ENCODE data around the gene KRTAP10-1. TPM values are rescaled to one million over a fixed set of nuclear protein-coding genes. Genes with fewer than 3 reads are reported as not detected.

Gene KRTAP10-1
- total RNA-seq, 1 donor from 2014 or later: not detected

- no peak overlapping the region for H3K27ac ChIP-seq
- H3K27me3 ChIP-seq: no peaks in the 10 kb centered on the region
- no peak for TF ChIP-seq CTCF (IDR thresholded peaks at IDR 0.05)
- no peaks in the 10 kb centered on the region for H3K4me1 ChIP-seq
- no peaks in the 10 kb centered on the region for H3K9me3 ChIP-seq
- H3K36me3 ChIP-seq: no peaks in the 10 kb centered on the region
- intact Hi-C loops (cut with DNase I): no loop called here
- H3K4me3 ChIP-seq: no peak overlapping the region
- DNase-seq (ENCODE audit: low spot score in 2 of 2): no peak
Observed at GRCh38 chr21:44519346-44520325, 20.4 kb downstream of the KRTAP10-1 start.

GRCh38 chr21:44518686-44519085, 21.3 kb downstream of the KRTAP10-1 start:
- intact Hi-C loops (cut with DNase I): no loop called here
- no peaks in the 10 kb centered on the region for H3K27me3 ChIP-seq
- no peak for TF ChIP-seq CTCF (IDR thresholded peaks at IDR 0.05)
- H3K4me1 ChIP-seq: no peaks in the 10 kb centered on the region
- no peak for DNase-seq (ENCODE audit: low spot score in 2 of 2)
- no peak overlapping the region for H3K27ac ChIP-seq
- H3K9me3 ChIP-seq: no peaks in the 10 kb centered on the region
- no peaks in the 10 kb centered on the region for H3K36me3 ChIP-seq
- no peak overlapping the region for H3K4me3 ChIP-seq

GRCh38 chr21:44517175-44517899, 22.7 kb downstream of the KRTAP10-1 start:
- Histone ChIP-seq H3K9me3 (no peaks in the 10 kb centered on the region), H3K27me3 (no peaks in the 10 kb centered on the region), H3K36me3 (no peaks in the 10 kb centered on the region), H3K4me3 (no peak overlapping the region), H3K4me1 (no peaks in the 10 kb centered on the region), H3K27ac (no peak overlapping the region)
- intact Hi-C loops (cut with DNase I): no loop called here
- DNase-seq (ENCODE audit: low spot score in 2 of 2): no peak
- TF ChIP-seq CTCF (IDR thresholded peaks at IDR 0.05): no peak

GRCh38 chr21:44516828-44517174, 23.2 kb downstream of the KRTAP10-1 start:
- intact Hi-C loops (cut with DNase I): no loop called here
- no peaks in the 10 kb centered on the region for H3K4me1 ChIP-seq

GRCh38 chr21:44516342-44516741, 23.7 kb downstream of the KRTAP10-1 start:
- no peaks in the 10 kb centered on the region for H3K4me1 ChIP-seq
- no peak for DNase-seq (ENCODE audit: low spot score in 2 of 2)

More at GRCh38 chr21:44516828-44517174, 23.2 kb downstream of the KRTAP10-1 start:
- H3K9me3 ChIP-seq: no peaks in the 10 kb centered on the region
- H3K27ac ChIP-seq: no peak overlapping the region
- H3K27me3 ChIP-seq: no peaks in the 10 kb centered on the region
- no peak overlapping the region for H3K4me3 ChIP-seq
- DNase-seq (ENCODE audit: low spot score in 2 of 2): no peak
- H3K36me3 ChIP-seq: no peaks in the 10 kb centered on the region
- no peak for TF ChIP-seq CTCF (IDR thresholded peaks at IDR 0.05)

More at GRCh38 chr21:44516342-44516741, 23.7 kb downstream of the KRTAP10-1 start:
- Histone ChIP-seq H3K36me3 (no peaks in the 10 kb centered on the region), H3K4me3 (no peak overlapping the region), H3K27ac (no peak overlapping the region), H3K27me3 (no peaks in the 10 kb centered on the region), H3K9me3 (no peaks in the 10 kb centered on the region)
- intact Hi-C loops (cut with DNase I): no loop called here
- TF ChIP-seq CTCF (IDR thresholded peaks at IDR 0.05): no peak
